GM21423 (cell line): ENCODE measurements around the gene DAPK1.

Source experiments
- ATAC-seq: cut with Tn5 transposase; IDR thresholded peaks from one replicate; pipeline ENCODE4 v1.9.1; 2021; ENCODE audit warnings: mild to moderate bottlenecking, moderate library complexity; ENCODE audit not compliant: unreplicated experiment

Gene DAPK1

GRCh38 chr9:87703636-87704276 is 206.1 kb downstream of the DAPK1 start:
- ATAC-seq = no peak

DNA sequence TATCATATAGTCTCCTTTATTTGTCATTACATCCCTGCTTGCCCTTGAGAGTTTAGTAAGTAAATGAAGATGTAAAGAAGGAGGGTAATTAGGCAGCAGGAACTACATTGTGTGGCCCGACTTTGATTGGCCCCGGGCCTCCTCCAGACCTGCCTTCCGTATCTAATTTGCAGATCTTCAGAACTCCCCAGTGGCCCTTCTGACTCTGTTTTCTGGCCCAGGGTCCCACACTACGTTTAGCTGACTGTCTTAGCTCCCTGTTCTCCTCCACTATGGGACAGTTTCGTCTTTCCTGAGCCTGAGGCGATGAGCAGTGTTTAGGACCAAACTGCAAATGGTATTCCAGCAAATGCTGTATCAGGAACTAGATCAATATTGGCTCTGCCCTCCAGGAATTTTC is 206.7 kb downstream of the DAPK1 start:
- no peak for ATAC-seq

DNA sequence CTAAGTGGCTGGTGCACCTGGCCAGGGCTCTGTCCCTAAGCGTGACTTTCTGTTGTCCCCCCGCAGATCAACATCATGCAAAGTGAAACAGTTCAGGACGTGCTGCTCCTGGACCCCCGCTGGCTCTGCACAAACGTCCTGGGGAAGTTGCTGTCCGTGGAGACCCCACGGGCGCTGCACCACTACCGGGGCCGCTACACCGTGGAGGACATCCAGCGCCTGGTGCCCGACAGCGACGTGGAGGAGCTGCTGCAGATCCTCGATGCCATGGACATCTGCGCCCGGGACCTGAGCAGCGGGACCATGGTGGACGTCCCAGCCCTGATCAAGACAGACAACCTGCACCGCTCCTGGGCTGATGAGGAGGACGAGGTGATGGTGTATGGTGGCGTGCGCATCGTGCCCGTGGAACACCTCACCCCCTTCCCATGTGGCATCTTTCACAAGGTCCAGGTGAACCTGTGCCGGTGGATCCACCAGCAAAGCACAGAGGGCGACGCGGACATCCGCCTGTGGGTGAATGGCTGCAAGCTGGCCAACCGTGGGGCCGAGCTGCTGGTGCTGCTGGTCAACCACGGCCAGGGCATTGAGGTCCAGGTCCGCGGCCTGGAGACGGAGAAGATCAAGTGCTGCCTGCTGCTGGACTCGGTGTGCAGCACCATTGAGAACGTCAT is 208.5 kb downstream of the DAPK1 start:
- ATAC-seq = no peak

GRCh38 chr9:87707805-87708506 is 210.3 kb downstream of the DAPK1 start:
- no peak for ATAC-seq

- ATAC-seq = no peak
Measured at GRCh38 chr9:87708546-87708945, 210.9 kb downstream of the DAPK1 start.

DNA sequence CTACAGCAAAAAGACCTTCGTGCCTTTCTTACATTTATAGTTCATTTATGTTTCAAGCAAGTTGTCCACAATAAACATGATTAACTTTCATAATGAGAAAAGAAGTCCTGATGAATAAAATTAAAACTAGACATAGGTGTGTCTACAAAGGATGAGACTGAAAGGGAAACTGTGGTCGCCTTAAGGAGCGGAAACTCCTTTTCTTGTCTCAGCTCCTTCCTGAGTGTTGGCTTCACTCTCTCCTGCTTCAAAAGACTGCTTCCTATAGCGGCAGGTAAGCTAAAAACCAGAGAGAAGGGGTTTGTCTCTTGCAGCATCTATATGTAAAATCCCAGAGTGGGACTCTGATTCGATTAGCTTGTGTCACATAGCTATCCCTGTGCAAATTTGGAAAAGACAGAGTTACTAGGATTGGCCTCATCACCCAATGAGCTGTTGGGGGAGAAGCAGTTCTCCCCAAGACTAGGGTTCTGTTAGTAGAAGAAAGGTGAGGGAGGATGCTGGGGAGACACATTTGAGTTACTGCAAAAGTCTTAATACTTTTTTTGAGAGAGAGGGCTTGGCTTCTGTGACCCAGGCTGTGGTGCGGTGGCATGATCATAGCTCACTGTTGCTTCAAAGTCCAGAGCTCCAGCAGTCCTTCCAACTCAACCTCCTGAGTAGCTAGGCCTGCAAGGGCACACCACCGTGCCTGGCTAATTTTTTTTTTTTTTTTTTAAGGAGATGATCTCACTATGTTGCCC is 211.5 kb downstream of the DAPK1 start:
- ATAC-seq = no peak

DNA sequence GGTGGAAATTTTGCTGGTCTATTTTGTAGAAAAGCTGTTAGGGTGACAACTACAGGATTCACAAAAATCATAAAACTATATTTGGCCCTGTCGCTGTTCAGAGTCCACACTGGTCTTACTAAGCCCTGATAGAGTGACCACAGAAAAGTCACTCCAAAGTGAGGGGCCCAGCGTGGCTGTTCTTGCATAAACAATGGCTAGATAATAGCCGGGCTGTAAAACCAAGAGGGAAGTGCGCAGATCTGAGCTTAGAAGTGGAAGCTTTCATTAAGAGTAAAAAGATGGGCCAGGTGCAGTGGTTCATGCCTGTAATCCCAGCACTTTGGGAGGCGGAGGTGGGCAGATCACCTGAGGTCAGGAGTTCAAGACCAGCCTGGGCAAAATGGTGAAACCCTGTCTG is 212.8 kb downstream of the DAPK1 start:
- no peak for ATAC-seq

DNA sequence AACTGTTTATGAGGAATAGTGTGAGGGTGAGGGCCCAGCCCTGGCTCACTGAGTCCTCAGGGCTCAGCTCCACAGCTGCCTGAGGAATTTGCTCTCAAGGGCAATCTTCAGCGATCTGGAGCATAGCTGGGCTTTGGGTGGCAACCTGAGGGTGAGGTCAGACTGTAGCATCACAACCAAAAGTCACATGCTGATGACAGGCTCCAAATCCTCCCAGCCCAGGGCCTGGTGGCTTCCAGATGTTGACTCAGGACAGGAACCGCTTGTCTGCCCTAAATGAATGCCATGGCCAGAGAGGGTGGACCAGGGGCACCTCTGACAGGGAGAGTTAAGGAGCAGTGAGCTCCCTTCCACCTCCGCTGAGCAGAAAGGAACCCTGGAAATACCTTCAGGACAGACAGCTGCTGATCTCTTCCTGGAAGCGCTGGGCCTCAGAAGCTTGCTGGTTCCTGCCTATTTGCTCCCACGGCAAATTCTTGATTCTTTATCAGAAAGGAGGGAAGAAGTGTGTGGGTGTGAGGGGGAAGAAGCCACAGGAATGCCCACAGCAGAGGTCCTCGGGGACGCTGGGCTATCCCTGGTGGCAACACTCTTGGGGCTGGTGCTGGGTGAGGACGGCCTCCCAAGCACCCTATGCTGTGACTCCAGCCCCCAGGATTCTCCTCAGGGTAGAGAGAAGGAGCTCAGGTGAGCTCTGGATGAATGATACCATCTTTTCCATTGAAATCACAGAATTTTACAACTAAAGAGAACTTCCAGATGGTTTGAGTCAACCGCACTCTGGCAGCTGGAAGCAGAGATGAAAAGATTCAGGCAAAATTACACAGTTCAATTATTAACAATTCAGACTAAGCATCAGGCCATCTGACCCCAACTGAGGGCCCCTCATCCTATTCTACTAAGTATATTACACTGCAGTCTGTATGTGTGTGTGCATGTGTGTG is 214.5 kb downstream of the DAPK1 start:
- no peak for ATAC-seq

- ATAC-seq = no peak
Measured at GRCh38 chr9:87712801-87713277, 215.2 kb downstream of the DAPK1 start.

- no peak for ATAC-seq
Measured at GRCh38 chr9:87713278-87713987, 215.8 kb downstream of the DAPK1 start.

DNA sequence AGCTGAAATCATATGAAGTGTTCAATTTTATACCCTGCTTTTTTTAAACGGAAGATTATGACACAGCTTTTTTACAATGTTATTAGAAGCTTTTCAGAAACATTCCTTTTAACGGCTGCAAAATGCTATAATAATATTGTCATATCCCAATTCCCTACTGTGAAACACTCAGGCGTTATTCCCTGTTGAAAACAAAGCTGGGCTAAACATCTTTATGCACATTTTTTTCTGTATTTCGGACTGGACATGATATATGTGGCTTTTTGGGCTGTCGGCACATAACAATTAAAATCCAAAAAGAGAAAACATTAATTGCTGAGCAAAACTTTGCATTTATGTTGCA is 216.3 kb downstream of the DAPK1 start:
- ATAC-seq = no peak

DNA sequence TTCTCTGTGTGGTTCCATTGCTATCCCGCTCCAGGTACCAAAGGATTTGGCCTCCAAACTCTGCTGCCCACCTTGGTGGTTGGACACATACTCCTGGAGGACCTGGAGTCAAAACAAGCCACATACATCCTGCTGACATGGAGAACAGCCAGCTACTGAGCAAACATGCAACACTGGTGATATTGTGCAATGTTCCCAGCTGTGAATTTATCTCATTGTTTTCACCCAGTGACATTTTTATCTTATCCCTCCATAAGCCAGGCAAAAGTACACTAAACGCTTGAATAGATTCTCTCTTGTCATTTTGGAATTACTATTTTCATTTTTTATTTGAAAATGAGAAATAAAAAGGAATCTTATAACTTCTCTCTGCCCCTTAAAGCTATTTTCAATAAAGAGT is 217.2 kb downstream of the DAPK1 start:
- ATAC-seq = no peak

GRCh38 chr9:87716141-87716540 is 218.5 kb downstream of the DAPK1 start:
- ATAC-seq = no peak

DNA sequence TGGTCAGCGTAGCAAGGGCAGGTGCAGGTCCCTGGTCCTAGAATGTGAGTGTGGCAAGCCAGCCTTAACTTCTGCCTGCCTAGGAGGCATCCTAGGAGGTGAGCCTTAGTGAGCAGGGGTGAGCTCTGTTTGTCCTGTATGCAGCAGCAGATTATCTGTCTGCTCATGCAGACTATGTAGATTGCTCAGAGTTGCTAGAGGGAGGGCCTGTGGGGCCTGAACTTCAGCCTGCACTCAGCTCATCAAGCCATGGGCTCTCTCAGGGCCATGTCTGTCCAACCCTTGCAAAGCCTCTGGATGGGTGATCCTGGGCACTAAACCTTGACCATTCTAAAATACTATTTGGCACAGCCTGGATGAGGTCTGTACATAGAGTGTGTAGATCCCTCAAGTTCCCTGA is 219.8 kb downstream of the DAPK1 start:
- ATAC-seq = no peak

DNA sequence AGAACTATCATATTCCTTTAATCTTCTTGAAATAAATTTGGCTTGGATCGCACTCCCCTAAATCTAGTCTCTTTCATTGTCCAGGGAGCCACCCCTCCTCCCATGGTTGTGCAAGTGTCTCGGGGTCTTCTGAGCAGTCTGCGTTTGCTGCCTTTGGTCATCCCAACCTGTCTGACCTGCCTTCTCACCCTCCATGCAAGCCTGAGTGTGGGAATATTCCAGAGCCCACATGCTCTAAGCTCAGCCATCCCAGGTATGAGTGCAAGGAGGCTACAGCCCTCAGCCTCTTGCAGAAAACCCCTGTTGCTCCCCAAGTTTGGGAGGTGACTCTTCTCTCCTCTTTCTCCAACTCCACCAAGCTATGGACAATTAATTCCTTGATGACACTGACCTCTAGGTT is 220.6 kb downstream of the DAPK1 start:
- no peak for ATAC-seq

GRCh38 chr9:87718852-87719612 is 221.4 kb downstream of the DAPK1 start:
- ATAC-seq = no peak

GRCh38 chr9:87720173-87720572 is 222.5 kb downstream of the DAPK1 start:
- no peak for ATAC-seq

DNA sequence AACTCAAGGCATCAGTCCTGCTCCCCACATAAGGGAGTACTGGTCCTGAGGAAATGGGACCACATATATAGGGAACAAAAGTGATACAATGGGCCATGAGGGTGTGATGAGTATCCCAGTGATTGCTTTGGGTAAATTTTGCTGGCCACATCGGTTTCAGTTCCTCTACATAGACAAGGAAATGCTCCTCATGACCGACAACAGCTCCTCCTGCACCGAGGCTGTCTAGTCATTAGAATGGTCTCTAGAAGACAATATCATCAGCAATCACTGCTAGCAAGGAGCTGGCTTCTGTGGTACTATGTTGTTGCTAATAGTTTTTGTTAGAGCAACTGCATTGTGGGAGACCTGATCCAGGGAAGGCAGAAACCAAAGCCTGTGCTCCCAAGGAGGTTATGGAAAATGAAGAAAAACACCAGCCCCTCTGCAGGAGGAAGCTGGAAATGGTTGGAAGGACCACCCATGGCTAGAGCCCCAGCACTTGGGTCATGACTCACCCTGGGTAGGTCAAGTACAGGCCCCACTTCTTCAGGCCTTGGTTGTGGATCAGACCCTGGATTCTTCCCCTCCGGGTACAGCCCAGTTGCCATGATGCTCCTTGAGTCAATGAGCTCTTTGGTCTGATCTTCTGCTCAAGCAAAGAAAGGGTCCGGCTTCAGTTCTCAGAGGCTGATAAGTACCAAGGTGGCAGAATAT is 224.9 kb downstream of the DAPK1 start:
- ATAC-seq = no peak
